Measurements from ENCODE around the gene CEP170B. TPM values are rescaled to one million over a fixed set of nuclear protein-coding genes. Genes with fewer than 3 reads are reported as not detected.

Gene CEP170B
- total and polyA plus RNA-seq, 9 of the 15 experiments (the other 6 are each of a cell fraction or from before 2014, with no cell fraction given), result 0.01 to 10.2 (median 2.2) TPM

- no TSS peak for BruUV-seq (replicated peaks)
- CTCF ChIA-PET (ENCODE audit: low intra/inter-chr PET ratio), result no interaction called here
- intact Hi-C loops (cut with micrococcal nuclease) (no loop called here), in situ Hi-C loops (cut with MboI) (no loop called here)
- Histone ChIP-seq H3K4me3 (no peak overlapping the region), H3K4me1 (replicated peaks in 1 of 2; ENCODE audit: control insufficient read depth in 2 of 2, insufficient read depth in 2 of 2, low read length in 2 of 2) (peaks cover 0 to 62% of the 10 kb centered on the region in 2 experiments; a peak in 2 of 5 replicates), H3K9me3 (replicated peaks; ENCODE audit: control insufficient read depth, insufficient read depth, low read depth, low read length) (no peaks in the 10 kb centered on the region), H2AFZ (ENCODE audit: low read depth, low read length) (no peak overlapping the region), H3K79me2 (ENCODE audit: control insufficient read depth, insufficient read depth, low read length) (no peaks in the 10 kb centered on the region), H3K27me3 (ENCODE audit: control insufficient read depth in 2 of 2, insufficient read depth in 2 of 2, low read length in 2 of 2) (peaks cover 0 to 11% of the 10 kb centered on the region in 2 experiments; a peak in 2 of 5 replicates), H3K36me3 (ENCODE audit: control insufficient read depth, insufficient read depth, low read length) (no peaks in the 10 kb centered on the region), H3K4me2 (ENCODE audit: insufficient read depth, low read length) (no peak overlapping the region), H3K9me1 (ENCODE audit: control insufficient read depth, insufficient read depth, low read length) (no peaks in the 10 kb centered on the region), H3K9ac (ENCODE audit: insufficient read depth in 1 of 2, low read depth in 2 of 2, low read length in 2 of 2) (no peak overlapping the region), H3K27ac (ENCODE audit: extremely low read depth, low read depth, low read length) (no peak overlapping the region), H4K20me1 (replicated peaks; ENCODE audit: control insufficient read depth, insufficient read depth, low read length) (no peaks in the 10 kb centered on the region)
- 10% methylated on average over 12 of the region's 15 CpGs for WGBS (ENCODE audit: insufficient coverage, low coverage, missing lambda C conversion rate)
- peak in 1 of 4 experiments; percentile 1 for DNase-seq (ENCODE audit: extremely low read depth in 1 of 4, low spot score in 3 of 4)
- POLR2A ChIA-PET, result interaction anchor here (0.5 to 0.9 kb wide), 2 partner anchors 65 to 160 kb away, joined by 3 to 4 read pairs; no protein-coding TSS in a partner anchor
- no peak for ATAC-seq
- FAIRE-seq, result no peak
- TF ChIP-seq E2F1 (CRISPR knock-in tag; IDR thresholded peaks at IDR 0.05) (no peak), HBP1 (CRISPR knock-in tag; IDR thresholded peaks at IDR 0.05) (no peak), ZNF277 (CRISPR knock-in tag; IDR thresholded peaks at IDR 0.05; ENCODE audit: borderline replicate concordance) (no peak), ZNF586 (CRISPR knock-in tag; conservative IDR thresholded peaks at IDR 0.05) (no peak), ZEB2 (IDR thresholded peaks at IDR 0.05) (no peak), ZNF212 (CRISPR knock-in tag; IDR thresholded peaks at IDR 0.05) (no peak), TEAD4 (IDR thresholded peaks at IDR 0.05; ENCODE audit: low read length) (no peak), TEAD4 (CRISPR knock-in tag; IDR thresholded peaks at IDR 0.05; ENCODE audit: borderline replicate concordance) (no peak), GATAD2B (IDR thresholded peaks at IDR 0.05; ENCODE audit: borderline replicate concordance) (no peak), ZNF395 (CRISPR knock-in tag; IDR thresholded peaks at IDR 0.05) (no peak), KDM5B (IDR thresholded peaks at IDR 0.05; ENCODE audit: insufficient replicate concordance, low read depth, low read length) (no peak), KAT8 (IDR thresholded peaks at IDR 0.05; ENCODE audit: low read depth) (no peak), ARID1B (IDR thresholded peaks at IDR 0.05) (no peak), STAG1 (CRISPR knock-in tag; IDR thresholded peaks at IDR 0.05; ENCODE audit: borderline replicate concordance) (no peak), SIRT6 (IDR thresholded peaks at IDR 0.05; ENCODE audit: low read depth, low read length) (no peak)
Observed at GRCh38 chr14:104929268-104930230, 64.5 kb downstream of the CEP170B start.

Measured in K562 (cell line).